Stimulated activated CD4-positive, alpha-beta T cell treated with anti-CD3 and anti-CD28 coated beads, Interleukin-12 subunit alpha, Interleukin-12 subunit beta, amount 100 ng/mL, for 4 hours (primary cell): ENCODE measurements around the gene MYLK.

Source experiments
- DNase-seq: peaks from one replicate; pipeline ENCODE4 v3.0.0-alpha.2; 2020

Gene MYLK

GRCh38 chr3:123790254-123791072 lies 93.7 kb downstream of the MYLK start:
- DNase-seq = no peak

GRCh38 chr3:123789760-123790159 lies 94.4 kb downstream of the MYLK start:
- no peak for DNase-seq

GRCh38 chr3:123789160-123789559 lies 95.0 kb downstream of the MYLK start:
- DNase-seq = no peak

- no peak for DNase-seq
These were observed 95.4 kb downstream of the MYLK start for GRCh38 chr3:123788710-123789109.

GRCh38 chr3:123787133-123787532 lies 97.0 kb downstream of the MYLK start:
- DNase-seq = no peak

GRCh38 chr3:123785602-123786001 lies 98.5 kb downstream of the MYLK start:
- no peak for DNase-seq

GRCh38 chr3:123783811-123784210 lies 100.3 kb downstream of the MYLK start:
- no peak for DNase-seq

- no peak for DNase-seq
These were observed 101.0 kb downstream of the MYLK start for GRCh38 chr3:123783050-123783689.

- no peak for DNase-seq
These were observed 101.6 kb downstream of the MYLK start for GRCh38 chr3:123782488-123782887.

- DNase-seq = no peak
These were observed 102.4 kb downstream of the MYLK start for GRCh38 chr3:123781571-123782275.

- no peak for DNase-seq
These were observed 103.0 kb downstream of the MYLK start for GRCh38 chr3:123781138-123781537.

- DNase-seq = no peak
These were observed 103.5 kb downstream of the MYLK start for GRCh38 chr3:123780656-123781055.

- DNase-seq = no peak
These were observed 104.4 kb downstream of the MYLK start for GRCh38 chr3:123779655-123780231.

- no peak for DNase-seq
These were observed 105.0 kb downstream of the MYLK start for GRCh38 chr3:123778991-123779622.

- DNase-seq = no peak
These were observed 105.6 kb downstream of the MYLK start for GRCh38 chr3:123778525-123778924.

- no peak for DNase-seq
These were observed 107.9 kb downstream of the MYLK start for GRCh38 chr3:123776071-123776782.

- DNase-seq = no peak
These were observed 109.7 kb downstream of the MYLK start for GRCh38 chr3:123774474-123774873.

- DNase-seq = no peak
These were observed 110.3 kb downstream of the MYLK start for GRCh38 chr3:123773681-123774431.

GRCh38 chr3:123769356-123769743 lies 114.8 kb downstream of the MYLK start:
- DNase-seq = no peak

GRCh38 chr3:123768480-123769355 lies 115.4 kb downstream of the MYLK start:
- DNase-seq = no peak
